BE2C (cell line): ENCODE measurements around the gene PRSS48.
"Not testable (repeated sequence)": the region's sequence is repeated elsewhere in the genome, so short reads cannot be mapped to it uniquely, and the experiment has no call there.

ENCODE experiments used
- DNase-seq: peaks from one replicate; pipeline ENCODE4 v3.0.0-alpha.2; 2020
- H3K27me3 ChIP-seq: fragments of 250-450 bp; sonication (Bioruptor Pico); 2 replicates; pipeline ENCODE4 v1.5.1; 2020; ENCODE audit warnings: mild to moderate bottlenecking
- H3K36me3 ChIP-seq: fragments of 250-450 bp; sonication (Bioruptor Pico); 2 replicates; pipeline ENCODE4 v1.5.1; 2020; ENCODE audit warnings: mild to moderate bottlenecking
- H3K4me1 ChIP-seq: fragments of 250-450 bp; sonication (Bioruptor Pico); 2 replicates; pipeline ENCODE4 v1.5.1; 2020
- H3K4me3 ChIP-seq: 2 replicates; pipeline ENCODE4 v1.5.1; 2011; ENCODE audit warnings: low read depth, low read length
- H3K9me3 ChIP-seq: fragments of 250-450 bp; sonication (Bioruptor Pico); 2 replicates; pipeline ENCODE4 v1.5.1; 2020
- CTCF ChIP-seq: IDR thresholded peaks from 2 replicates; pipeline ENCODE4 v1.5.1; 2012; ENCODE audit warnings: mild to moderate bottlenecking, low read depth, low read length

PRSS48 gene

GRCh38 chr4:151318307-151319006, 41.5 kb downstream of the PRSS48 start:
- no peaks in the 10 kb centered on the region for H3K36me3 ChIP-seq
- no peaks in the 10 kb centered on the region for H3K4me1 ChIP-seq
- no peak for DNase-seq
- no peaks in the 10 kb centered on the region for H3K9me3 ChIP-seq
- TF ChIP-seq CTCF: no peak
- H3K4me3 ChIP-seq: no peak overlapping the region
- no peaks in the 10 kb centered on the region for H3K27me3 ChIP-seq

GRCh38 chr4:151319490-151319889, 42.5 kb downstream of the PRSS48 start:
- Histone ChIP-seq H3K27me3 (no peaks in the 10 kb centered on the region), H3K4me1 (no peaks in the 10 kb centered on the region), H3K9me3 (no peaks in the 10 kb centered on the region), H3K36me3 (no peaks in the 10 kb centered on the region), H3K4me3 (no peak overlapping the region)
- DNase-seq: no peak
- TF ChIP-seq CTCF: no peak

- H3K4me1 ChIP-seq: no peaks in the 10 kb centered on the region
- H3K9me3 ChIP-seq: no peaks in the 10 kb centered on the region
- H3K36me3 ChIP-seq: no peaks in the 10 kb centered on the region
- H3K27me3 ChIP-seq: no peaks in the 10 kb centered on the region; the same call in 1 of the 2 replicates
- no peak for DNase-seq
- TF ChIP-seq CTCF: no peak
- H3K4me3 ChIP-seq: no peak overlapping the region
Measured at GRCh38 chr4:151321586-151321985, 44.6 kb downstream of the PRSS48 start.

GRCh38 chr4:151322161-151322560, 45.2 kb downstream of the PRSS48 start:
- H3K36me3 ChIP-seq, H3K9me3 ChIP-seq, H3K4me1 ChIP-seq, H3K27me3 ChIP-seq, DNase-seq, H3K4me3 ChIP-seq: not testable (repeated sequence)

GRCh38 chr4:151322570-151322969, 45.6 kb downstream of the PRSS48 start:
- no peaks in the 10 kb centered on the region for H3K36me3 ChIP-seq
- H3K9me3 ChIP-seq: no peaks in the 10 kb centered on the region
- H3K27me3 ChIP-seq: no peaks in the 10 kb centered on the region; the same call in 1 of the 2 replicates
- no peak for TF ChIP-seq CTCF
- DNase-seq: no peak
- H3K4me3 ChIP-seq: no peak overlapping the region
- H3K4me1 ChIP-seq: no peaks in the 10 kb centered on the region

GRCh38 chr4:151323667-151324066, 46.7 kb downstream of the PRSS48 start:
- H3K4me3 ChIP-seq: no peak overlapping the region
- H3K4me1 ChIP-seq: no peaks in the 10 kb centered on the region
- no peaks in the 10 kb centered on the region; the same call in 1 of the 2 replicates for H3K27me3 ChIP-seq
- no peak for TF ChIP-seq CTCF
- no peak for DNase-seq
- H3K9me3 ChIP-seq: no peaks in the 10 kb centered on the region
- H3K36me3 ChIP-seq: no peaks in the 10 kb centered on the region
